GM18858 (cell line): Measurements from ENCODE around the gene KLF12.

Experiments used
- ATAC-seq: cut with Tn5 transposase; IDR thresholded peaks from one replicate; pipeline ENCODE4 v1.9.1; 2021; ENCODE audit not compliant: unreplicated experiment

KLF12 gene

DNA sequence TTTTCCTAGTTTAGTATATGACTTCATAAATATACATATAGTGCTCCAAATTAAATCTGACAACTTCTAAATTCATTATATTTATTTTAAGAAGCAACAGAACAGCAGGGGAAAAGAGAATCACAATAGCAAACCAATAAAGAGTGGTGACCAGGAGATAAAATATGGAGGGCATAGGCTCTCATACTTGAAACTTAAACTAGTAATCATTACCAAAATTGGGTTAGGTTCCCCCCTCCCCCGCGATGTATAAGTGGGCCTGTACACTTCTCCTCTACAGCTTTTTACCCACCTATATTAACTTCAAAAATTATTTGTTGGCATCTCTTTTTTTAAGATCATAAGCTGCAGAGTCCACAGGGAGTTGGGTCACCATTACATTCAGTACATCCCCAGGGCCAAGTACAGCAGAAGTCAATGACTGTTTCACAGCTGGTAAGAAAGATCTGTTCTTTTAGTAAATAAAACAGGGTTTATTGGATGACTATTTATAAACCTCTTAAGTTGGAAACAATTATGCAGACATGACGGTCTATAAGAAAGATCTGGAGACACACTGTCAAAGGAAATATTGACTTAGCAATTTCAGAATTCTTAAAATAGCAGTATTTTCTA, 29.4 kb downstream of the KLF12 start:
- ATAC-seq = no peak

DNA sequence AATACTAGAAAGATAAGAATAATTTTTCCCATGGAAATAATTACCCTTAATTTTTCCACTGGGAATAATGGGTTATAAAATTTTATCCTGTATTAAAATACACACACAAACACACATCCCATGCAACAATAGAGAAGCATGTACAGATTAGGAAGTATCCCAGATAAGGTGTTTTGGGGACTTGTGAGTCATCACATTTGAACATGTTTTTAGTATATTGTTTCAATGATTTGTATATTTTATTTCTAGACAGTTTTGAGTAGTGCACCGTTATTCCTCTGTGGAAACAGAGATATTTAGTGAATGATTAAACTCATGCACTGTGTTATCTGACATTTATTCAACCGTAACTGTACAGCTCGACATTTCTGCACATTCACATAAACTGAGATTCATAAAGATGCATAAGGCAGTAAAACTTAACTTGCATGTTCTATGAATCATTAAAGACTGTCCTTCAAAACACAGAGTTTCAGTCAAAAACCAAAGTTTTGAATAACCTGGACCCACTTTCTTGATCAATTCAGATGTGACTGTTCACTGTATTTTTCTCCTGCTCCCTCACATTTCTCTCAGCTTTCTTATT, 30.1 kb downstream of the KLF12 start:
- no peak for ATAC-seq

DNA sequence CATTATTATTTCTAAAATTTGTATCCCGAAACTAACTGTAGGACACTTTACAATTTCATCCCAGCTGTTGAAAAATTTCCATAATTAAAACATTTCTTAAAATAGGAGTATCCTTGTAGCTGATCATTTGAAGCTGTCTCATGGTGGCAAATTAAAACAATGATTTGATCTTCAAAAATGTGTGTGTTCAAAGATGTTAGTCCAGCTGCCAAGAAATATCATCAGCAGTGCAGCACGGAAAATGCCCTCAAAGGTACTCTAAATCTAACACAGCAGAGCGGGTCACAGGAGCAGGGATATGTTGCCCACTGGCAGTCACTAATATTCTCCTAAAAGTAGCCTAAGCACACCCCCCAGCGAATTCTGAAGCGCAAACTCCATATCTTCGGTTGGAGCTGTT, 31.0 kb downstream of the KLF12 start:
- ATAC-seq = no peak

DNA sequence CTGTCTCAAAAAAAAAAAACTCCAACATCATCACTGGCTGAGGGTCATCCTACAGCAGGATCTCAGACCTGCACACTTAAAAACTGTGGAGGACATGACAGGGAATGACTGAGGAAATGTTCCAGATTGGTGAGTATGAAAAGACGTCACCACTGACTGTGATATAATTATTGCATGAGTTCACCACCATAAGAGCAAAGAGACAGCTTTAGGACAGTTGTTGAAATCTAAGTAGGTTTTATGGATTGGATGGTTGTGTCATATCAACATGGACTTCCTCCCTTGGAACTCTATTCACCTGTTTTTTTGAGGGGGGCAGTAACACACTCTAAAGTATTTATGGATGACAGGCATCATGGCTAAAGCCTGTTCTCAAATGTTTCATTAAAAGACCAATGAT, 31.5 kb downstream of the KLF12 start:
- no peak for ATAC-seq

DNA sequence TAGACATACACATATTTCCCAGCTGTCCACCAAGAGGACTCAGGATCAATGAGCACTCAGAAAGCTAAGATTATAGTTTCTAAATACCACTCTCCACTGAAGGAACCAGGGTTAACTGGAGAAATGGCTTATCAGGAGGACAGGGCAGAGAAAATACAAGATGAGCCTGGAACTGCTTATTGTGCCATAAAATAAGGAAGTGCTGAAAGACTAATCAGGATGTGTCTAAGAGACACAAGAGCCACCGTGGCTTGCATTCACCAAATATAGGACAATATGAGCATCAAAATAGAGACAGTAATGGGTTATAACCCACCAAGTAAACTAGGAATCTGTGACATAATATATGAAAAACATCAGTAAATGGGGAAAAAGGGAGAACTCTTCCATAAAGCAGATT, 32.8 kb downstream of the KLF12 start:
- ATAC-seq = no peak

DNA sequence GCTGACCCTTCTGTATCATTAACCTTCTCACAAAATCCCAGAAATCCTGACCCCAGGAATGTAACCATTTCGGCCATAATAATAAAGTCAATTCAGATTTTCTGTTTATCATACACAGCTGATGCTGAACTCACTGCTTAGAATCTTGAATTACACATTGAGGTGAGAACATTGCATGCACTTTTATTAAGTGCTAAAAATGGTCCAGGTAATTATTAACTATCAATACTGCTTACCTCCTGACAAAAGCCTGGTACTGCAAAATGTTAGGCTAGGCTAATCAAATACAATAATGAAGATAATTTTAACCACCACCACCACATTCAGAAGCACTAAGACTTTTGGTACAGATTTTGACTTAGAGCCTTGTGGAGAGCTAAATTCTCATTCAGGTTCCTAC, 36.1 kb downstream of the KLF12 start:
- ATAC-seq = no peak

DNA sequence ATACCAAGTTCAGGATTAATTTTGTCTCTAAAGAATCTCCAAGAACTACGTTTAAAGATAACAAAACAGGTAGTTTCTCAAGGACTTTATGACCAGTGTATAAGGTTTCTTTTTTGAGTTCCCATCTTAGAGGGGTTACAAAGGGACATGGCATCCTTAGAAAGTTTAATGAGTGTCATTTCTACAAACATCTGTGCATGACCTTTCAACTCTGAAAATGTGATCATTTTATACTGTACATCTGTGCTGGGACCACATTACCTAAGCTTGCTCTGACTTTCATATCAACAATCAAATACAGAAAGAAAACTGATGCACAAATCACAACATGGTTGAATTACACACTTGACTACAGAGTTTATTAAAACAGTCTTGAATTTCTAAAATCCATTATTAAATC, 37.1 kb downstream of the KLF12 start:
- ATAC-seq = no peak

DNA sequence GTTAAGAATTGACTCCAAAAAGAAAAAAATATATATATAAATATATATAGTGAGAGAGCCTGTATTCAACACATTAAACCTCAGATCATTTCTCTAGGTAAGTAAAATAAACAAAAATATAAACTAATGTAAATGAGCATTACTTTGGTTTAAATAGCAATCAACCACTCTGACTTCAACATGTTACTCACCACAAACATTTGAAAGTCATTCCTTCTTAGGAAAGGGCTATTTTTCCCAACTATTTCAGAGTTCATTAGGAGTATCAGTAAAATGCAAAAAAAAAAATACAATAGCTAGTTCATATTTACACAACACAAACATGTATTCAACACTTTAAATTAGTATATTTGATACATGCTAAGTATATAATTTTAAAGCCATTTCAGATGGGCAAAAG, 40.5 kb downstream of the KLF12 start:
- ATAC-seq = no peak

DNA sequence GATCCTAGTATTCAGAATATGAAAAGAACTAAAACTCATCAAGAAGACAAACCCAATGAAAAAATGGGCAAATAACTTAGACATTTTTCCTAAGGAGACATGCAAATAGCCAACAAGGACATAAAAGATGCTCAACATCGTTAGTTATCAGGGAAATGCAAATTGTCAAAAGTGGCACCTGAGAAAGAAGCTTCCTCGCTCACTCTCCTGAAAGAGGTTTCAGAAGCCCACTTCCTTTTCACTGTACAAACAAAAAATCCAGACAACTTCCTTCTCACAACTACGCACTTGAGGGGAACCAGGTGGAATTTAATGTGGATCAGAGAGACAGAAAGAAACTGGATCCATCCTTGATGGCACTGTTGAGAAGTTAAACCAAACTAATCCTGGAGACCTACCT, 41.5 kb downstream of the KLF12 start:
- ATAC-seq = no peak

DNA sequence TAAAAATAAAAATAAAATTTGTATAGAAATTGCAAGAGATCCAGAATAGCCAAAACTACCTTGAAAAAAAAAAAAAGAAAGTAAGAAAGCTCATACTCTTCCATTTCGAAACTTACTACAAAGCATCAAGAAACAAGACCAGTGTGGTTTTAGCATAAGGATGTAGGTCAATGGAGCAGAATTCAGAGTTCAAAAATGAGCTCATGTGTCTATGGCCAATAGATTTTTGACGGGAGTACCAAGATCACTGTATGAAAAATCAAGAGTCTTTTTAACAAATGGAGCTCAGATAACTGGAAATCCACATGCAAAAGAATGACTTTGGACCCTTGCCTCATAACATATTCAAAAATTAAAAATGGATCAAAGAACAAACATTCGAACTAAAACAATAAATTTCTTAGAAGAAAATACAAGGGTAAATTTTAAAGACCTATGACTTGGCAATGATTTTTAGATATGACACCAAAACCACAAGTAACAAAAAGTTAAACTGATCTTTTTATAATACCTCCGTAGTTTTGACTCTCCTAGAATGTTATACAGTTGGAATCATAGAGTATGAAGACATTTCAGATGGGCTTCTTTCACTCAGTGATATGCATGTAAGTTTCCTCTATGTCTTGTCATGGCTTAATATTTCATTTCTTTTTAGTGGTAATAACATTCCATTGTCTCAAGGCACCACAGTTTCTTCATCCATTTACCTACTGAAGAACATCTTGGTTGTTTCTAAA, 43.2 kb downstream of the KLF12 start:
- no peak for ATAC-seq

DNA sequence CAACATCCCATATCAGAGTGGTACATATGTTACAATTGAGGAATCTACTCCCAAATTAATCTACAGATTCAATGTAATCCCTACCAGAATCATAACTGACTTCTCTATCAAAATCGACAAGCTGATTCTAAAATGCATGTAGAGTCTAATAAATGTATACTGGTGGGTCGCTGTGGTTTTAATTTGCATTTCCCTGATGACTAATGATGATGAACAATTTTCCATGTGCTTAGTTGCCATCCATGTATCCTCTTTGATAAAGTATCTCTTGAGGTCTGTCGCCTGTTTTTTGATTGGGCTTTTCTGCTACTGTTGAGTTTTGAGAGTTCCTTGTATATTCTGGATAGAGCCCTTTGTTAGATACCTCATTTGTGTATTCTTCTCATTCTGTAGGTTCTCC, 43.8 kb downstream of the KLF12 start:
- no peak for ATAC-seq

DNA sequence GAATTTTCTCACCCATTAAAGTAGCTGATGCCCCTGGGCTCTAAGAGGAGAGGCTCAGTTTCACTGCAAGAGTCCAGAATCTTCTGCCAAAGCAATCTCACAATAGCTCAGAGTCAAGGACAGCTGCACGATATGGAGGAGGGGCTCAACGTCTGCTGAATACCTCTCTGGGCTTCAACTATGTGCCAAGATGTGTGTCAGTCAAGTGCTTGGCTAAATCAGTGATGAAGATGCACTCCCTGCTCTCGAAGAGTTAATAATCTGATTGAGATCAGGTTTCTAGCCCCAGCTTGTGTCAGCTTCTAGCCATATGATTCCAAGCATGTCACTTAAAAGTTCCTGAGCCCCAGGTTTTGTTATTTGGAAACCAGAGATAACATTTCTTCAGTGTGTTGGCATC, 46.8 kb downstream of the KLF12 start:
- no peak for ATAC-seq
